Natural killer cell (primary cell): Measurements from ENCODE around the gene ZBTB25. TPM values are rescaled to one million over a fixed set of nuclear protein-coding genes. Genes with fewer than 3 reads are reported as not detected.

Experiments
- ATAC-seq, 3 donors: fragments of 150-1000 bp in 2 of 3; fragments of 200-7000 bp in 1 of 3; cut with Tn5 transposase; 1 replicate in 1 of 3; 2 replicates in 2 of 3; pipeline ENCODE4 v1.10.0; 2021; ENCODE audit warnings: mild to moderate bottlenecking in 2 of 3, moderate library complexity in 2 of 3
- DNase-seq, 2 donors: peaks; one replicate each; pipeline versions ENCODE4 v3.0.0 to v3.0.0-alpha.2; 2013 to 2021; ENCODE audit warnings: mixed read lengths in 1 of 2
- H3K27ac ChIP-seq: one replicate; pipeline ENCODE4 v1.5.1; 2013; ENCODE audit warnings: mild to moderate bottlenecking, low read length
- H3K27me3 ChIP-seq: one replicate; pipeline ENCODE4 v1.6.1; 2013; ENCODE audit warnings: low read length; ENCODE audit not compliant: control insufficient read depth, insufficient read depth
- H3K36me3 ChIP-seq: one replicate; pipeline ENCODE4 v1.6.1; 2013; ENCODE audit warnings: low read length; ENCODE audit not compliant: control insufficient read depth, insufficient read depth
- H3K4me1 ChIP-seq: one replicate; pipeline ENCODE4 v1.6.1; 2013; ENCODE audit warnings: low read length; ENCODE audit not compliant: control insufficient read depth, insufficient read depth
- H3K4me3 ChIP-seq: one replicate; pipeline ENCODE4 v1.5.1; 2013; ENCODE audit warnings: low read length
- H3K9me3 ChIP-seq: one replicate; pipeline ENCODE4 v1.6.1; 2013; ENCODE audit warnings: low read length; ENCODE audit not compliant: control insufficient read depth, insufficient read depth
- H3K27ac Mint-ChIP-seq, 2 donors: one replicate each; pipeline ENCODE4 v1.8.0; 2022; ENCODE audit warnings: mild to moderate bottlenecking in 2 of 2, mixed read lengths in 2 of 2, moderate library complexity in 1 of 2
- H3K27me3 Mint-ChIP-seq, 2 donors: one replicate each; pipeline ENCODE4 v1.8.0; 2022; ENCODE audit warnings: low read depth in 2 of 2, mixed read lengths in 2 of 2
- H3K36me3 Mint-ChIP-seq: one replicate; pipeline ENCODE4 v1.8.0; 2022; ENCODE audit warnings: mixed read lengths
- H3K4me1 Mint-ChIP-seq, 2 donors: one replicate each; pipeline ENCODE4 v1.8.0; 2022; ENCODE audit warnings: mixed read lengths in 2 of 2
- H3K4me3 Mint-ChIP-seq: one replicate; pipeline ENCODE4 v1.8.0; 2022; ENCODE audit warnings: mild to moderate bottlenecking, moderate library complexity, mixed read lengths
- H3K9me3 Mint-ChIP-seq, 2 donors: one replicate each; pipeline ENCODE4 v1.8.0; 2022; ENCODE audit warnings: mixed read lengths in 2 of 2
- WGBS: methylation state at CpG from one replicate; pipeline ENCODE4 v1.1.7; 2013; ENCODE audit warnings: missing lambda C conversion rate; ENCODE audit not compliant: insufficient coverage; 5-methylcytosine and 5-hydroxymethylcytosine counted together
- intact Hi-C: fragments of 100-400 bp; cut with micrococcal nuclease; formaldehyde crosslinking; loops from one replicate; pipeline ENCODE4 v1.14.2; 2022
- total RNA-seq, 4 donors: library from RNA; stranded (reverse); fragments of 120-200 nt in 1 of 4; gene quantifications; one replicate each; pipeline versions ENCODE4 v1.2.3 to v1.2.4, GENCODE V29; 2013 to 2022
- TF ChIP-seq, protein P1 (sequence below): fragments of 200-600 bp; IDR thresholded peaks from one replicate; pipeline ENCODE4 v1.8.0; 2022; ENCODE audit warnings: antibody characterized with exemption

Gene ZBTB25
- total RNA-seq, 3 donors from 2014 or later (not counting 1 experiment from before 2014, with no cell fraction given): 29.7 to 36.7 (median 31.1) TPM

DNA sequence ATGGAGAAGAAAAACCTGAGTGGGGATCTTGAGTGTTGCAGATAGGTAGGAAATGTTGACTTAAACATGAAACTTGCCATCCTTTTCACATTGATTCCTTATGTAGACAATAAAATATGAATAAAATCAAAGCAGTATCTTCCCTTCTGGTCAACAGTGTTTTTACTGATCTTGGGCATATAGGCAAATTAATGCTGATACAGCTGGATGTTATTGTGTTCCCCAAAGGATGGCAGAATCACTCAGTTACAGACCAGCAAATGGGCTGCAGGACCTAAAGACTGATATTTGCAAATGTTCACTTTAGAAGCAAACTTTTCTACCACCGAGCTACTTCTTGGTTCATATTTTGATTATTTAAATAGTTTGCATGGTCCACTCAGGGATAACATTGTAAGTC lies 81.6 kb downstream of the ZBTB25 start:
- TF ChIP-seq, protein P1, sequence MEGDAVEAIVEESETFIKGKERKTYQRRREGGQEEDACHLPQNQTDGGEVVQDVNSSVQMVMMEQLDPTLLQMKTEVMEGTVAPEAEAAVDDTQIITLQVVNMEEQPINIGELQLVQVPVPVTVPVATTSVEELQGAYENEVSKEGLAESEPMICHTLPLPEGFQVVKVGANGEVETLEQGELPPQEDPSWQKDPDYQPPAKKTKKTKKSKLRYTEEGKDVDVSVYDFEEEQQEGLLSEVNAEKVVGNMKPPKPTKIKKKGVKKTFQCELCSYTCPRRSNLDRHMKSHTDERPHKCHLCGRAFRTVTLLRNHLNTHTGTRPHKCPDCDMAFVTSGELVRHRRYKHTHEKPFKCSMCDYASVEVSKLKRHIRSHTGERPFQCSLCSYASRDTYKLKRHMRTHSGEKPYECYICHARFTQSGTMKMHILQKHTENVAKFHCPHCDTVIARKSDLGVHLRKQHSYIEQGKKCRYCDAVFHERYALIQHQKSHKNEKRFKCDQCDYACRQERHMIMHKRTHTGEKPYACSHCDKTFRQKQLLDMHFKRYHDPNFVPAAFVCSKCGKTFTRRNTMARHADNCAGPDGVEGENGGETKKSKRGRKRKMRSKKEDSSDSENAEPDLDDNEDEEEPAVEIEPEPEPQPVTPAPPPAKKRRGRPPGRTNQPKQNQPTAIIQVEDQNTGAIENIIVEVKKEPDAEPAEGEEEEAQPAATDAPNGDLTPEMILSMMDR: no peak
- Mint-ChIP-seq H3K36me3 (peaks cover 6% of the 10 kb centered on the region), H3K9me3 (no peaks in the 10 kb centered on the region), H3K27me3 (no peaks in the 10 kb centered on the region), H3K4me3 (no peak overlapping the region), H3K4me1 (no peaks in the 10 kb centered on the region), H3K27ac (no peak overlapping the region)
- no peaks in the 10 kb centered on the region for H3K9me3 ChIP-seq
- no peak overlapping the region for H3K4me3 ChIP-seq
- ATAC-seq (no peak), DNase-seq (no peak)
- H3K36me3 ChIP-seq: peaks cover 26% of the 10 kb centered on the region
- intact Hi-C loops: no loop called here
- no peaks in the 10 kb centered on the region for H3K4me1 ChIP-seq
- H3K27me3 ChIP-seq: no peaks in the 10 kb centered on the region
- WGBS: no CpG with 5 or more reads among the region's 1 CpG
- H3K27ac ChIP-seq: no peak overlapping the region

DNA sequence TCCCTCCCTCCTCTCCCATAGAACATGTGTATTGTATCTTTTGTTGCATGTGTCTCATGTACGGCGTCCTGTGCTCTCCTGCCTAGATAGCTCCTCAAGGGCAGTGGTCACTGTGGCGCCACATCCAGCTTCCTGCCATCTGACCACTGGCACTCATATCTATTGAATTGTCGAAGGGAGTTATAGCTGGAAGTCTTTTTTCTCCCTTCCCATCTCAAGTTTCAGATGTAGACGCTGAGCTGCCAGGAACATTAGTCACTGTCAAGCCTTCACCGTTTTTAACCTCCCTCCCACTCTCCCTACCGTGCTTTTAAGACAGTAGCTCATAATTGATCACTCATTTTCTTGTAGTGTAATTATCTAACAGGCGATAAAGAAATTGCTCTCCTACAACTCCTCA lies 82.5 kb downstream of the ZBTB25 start:
- Mint-ChIP-seq H3K4me3 (no peak overlapping the region), H3K27me3 (no peaks in the 10 kb centered on the region), H3K9me3 (no peaks in the 10 kb centered on the region), H3K36me3 (peaks cover 6% of the 10 kb centered on the region), H3K4me1 (no peaks in the 10 kb centered on the region), H3K27ac (no peak overlapping the region)
- Histone ChIP-seq H3K4me3 (no peak overlapping the region), H3K27ac (no peak overlapping the region), H3K9me3 (no peaks in the 10 kb centered on the region), H3K36me3 (peaks cover 28% of the 10 kb centered on the region), H3K4me1 (no peaks in the 10 kb centered on the region), H3K27me3 (no peaks in the 10 kb centered on the region)
- ATAC-seq (no peak), DNase-seq (no peak)
- 90% methylated on average over 5 of the region's 8 CpGs for WGBS
- TF ChIP-seq, protein P1: no peak
- intact Hi-C loops: no loop called here

DNA sequence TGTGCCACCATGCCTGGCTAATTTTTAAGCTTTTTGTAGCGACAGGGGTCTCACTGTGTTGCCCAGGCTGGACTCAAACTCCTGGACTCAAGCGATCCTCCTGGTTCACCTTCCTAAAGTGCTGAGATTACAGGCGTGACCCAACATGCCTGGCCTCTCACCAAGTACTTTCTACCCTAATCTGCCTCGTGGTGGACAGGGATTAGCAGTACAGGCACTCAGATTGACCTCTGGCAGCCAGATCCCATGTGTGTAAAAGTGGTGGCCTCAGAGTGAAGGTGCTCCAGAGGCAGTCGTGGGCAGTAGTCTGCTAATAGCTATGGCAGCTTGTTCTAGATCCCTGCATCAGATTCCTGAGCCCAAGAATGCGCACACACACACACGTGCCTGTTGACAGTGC lies 84.6 kb downstream of the ZBTB25 start:
- TF ChIP-seq, protein P1: no peak
- 94% methylated on average over 7 of the region's 7 CpGs for WGBS
- Mint-ChIP-seq H3K9me3 (no peaks in the 10 kb centered on the region), H3K27ac (no peak overlapping the region), H3K4me3 (no peak overlapping the region), H3K36me3 (peaks cover 6% of the 10 kb centered on the region), H3K27me3 (no peaks in the 10 kb centered on the region), H3K4me1 (no peaks in the 10 kb centered on the region)
- intact Hi-C loops: no loop called here
- no peaks in the 10 kb centered on the region for H3K4me1 ChIP-seq
- H3K9me3 ChIP-seq: no peaks in the 10 kb centered on the region
- H3K36me3 ChIP-seq: peaks cover 28% of the 10 kb centered on the region
- H3K27me3 ChIP-seq: no peaks in the 10 kb centered on the region
- H3K27ac ChIP-seq: no peak overlapping the region
- DNase-seq (no peak), ATAC-seq (no peak)
- H3K4me3 ChIP-seq: no peak overlapping the region

DNA sequence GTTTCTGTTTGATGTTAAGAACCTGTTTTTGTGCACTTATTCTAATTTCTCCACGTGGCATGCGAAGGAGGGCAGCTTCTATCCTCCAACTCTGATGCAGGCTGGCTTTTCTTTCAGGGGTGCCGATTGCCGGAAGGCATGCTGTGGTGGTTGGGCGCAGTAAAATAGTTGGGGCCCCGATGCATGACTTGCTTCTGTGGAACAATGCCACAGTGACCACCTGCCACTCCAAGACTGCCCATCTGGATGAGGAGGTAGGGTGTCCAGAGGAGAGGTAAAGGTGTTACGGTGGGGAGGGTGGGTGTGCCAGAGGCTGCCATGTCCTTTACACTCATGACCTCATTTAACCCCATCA lies 85.9 kb downstream of the ZBTB25 start:
- Mint-ChIP-seq H3K27ac (no peak overlapping the region), H3K27me3 (no peaks in the 10 kb centered on the region), H3K4me1 (no peaks in the 10 kb centered on the region), H3K36me3 (peaks cover 6% of the 10 kb centered on the region), H3K9me3 (no peaks in the 10 kb centered on the region), H3K4me3 (no peak overlapping the region)
- H3K36me3 ChIP-seq: peaks cover 28% of the 10 kb centered on the region
- H3K4me3 ChIP-seq: no peak overlapping the region
- no peaks in the 10 kb centered on the region for H3K4me1 ChIP-seq
- no peak for ATAC-seq
- no peaks in the 10 kb centered on the region for H3K9me3 ChIP-seq
- H3K27me3 ChIP-seq: no peaks in the 10 kb centered on the region
- WGBS: 100% methylated on average over 6 of the region's 7 CpGs
- TF ChIP-seq, protein P1: no peak
- DNase-seq: no peak
- intact Hi-C loops: no loop called here
- H3K27ac ChIP-seq: no peak overlapping the region
